Osteoblast (primary cell): Measurements from ENCODE around the gene AP4S1. TPM values are rescaled to one million over a fixed set of nuclear protein-coding genes. Genes with fewer than 3 reads are reported as not detected.

Source experiments
- DNase-seq: peaks from one replicate; pipeline ENCODE4 v3.0.0; 2011; ENCODE audit warnings: low spot score, mixed read lengths; ENCODE audit not compliant: insufficient read length; ENCODE audit errors: missing footprints
- H2AFZ ChIP-seq: 2 replicates; pipeline ENCODE4 v1.6.0; 2011; ENCODE audit warnings: mild to moderate bottlenecking, low read length
- H3K27ac ChIP-seq: 2 replicates; pipeline ENCODE4 v1.5.1; 2011; ENCODE audit warnings: mild to moderate bottlenecking, low read depth, low read length, moderate library complexity
- H3K27me3 ChIP-seq: 2 replicates; pipeline ENCODE4 v1.6.0; 2012; ENCODE audit warnings: mild to moderate bottlenecking, control low read depth, inconsistent platforms, low read length, moderate library complexity; ENCODE audit not compliant: insufficient read depth
- H3K36me3 ChIP-seq: 2 replicates; pipeline ENCODE4 v1.5.1; 2011; ENCODE audit warnings: mild to moderate bottlenecking, low read length, control low read depth, moderate library complexity; ENCODE audit not compliant: insufficient read depth
- H3K4me1 ChIP-seq: 2 replicates; pipeline ENCODE4 v1.5.1; 2011; ENCODE audit warnings: mild to moderate bottlenecking, low read length, control low read depth, moderate library complexity; ENCODE audit not compliant: insufficient read depth
- H3K4me2 ChIP-seq: 2 replicates; pipeline ENCODE4 v1.6.0; 2011; ENCODE audit warnings: mild to moderate bottlenecking, low read length; ENCODE audit not compliant: insufficient read depth
- H3K4me3 ChIP-seq: fragments of 200-600 bp; sonication (generic); 3 replicates; pipeline ENCODE4 v1.5.1; 2012; ENCODE audit warnings: mild to moderate bottlenecking, low read length, inconsistent platforms; ENCODE audit not compliant: insufficient read depth
- H3K79me2 ChIP-seq: 2 replicates; pipeline ENCODE4 v1.6.0; 2012; ENCODE audit warnings: mild to moderate bottlenecking, low read length, control low read depth, inconsistent platforms; ENCODE audit not compliant: insufficient read depth
- H3K9me3 ChIP-seq: 2 replicates; pipeline ENCODE4 v1.5.1; 2011; ENCODE audit warnings: low read depth, low read length, control low read depth
- H4K20me1 ChIP-seq: 2 replicates; pipeline ENCODE4 v1.6.0; 2012; ENCODE audit warnings: mild to moderate bottlenecking, low read length, control low read depth; ENCODE audit not compliant: insufficient read depth
- total RNA-seq: library from RNA; depleted of rRNA; stranded (reverse); fragments of >200 nt; gene quantifications from 2 replicates; pipeline ENCODE4 v1.2.3, GENCODE V29; 2012
- TF ChIP-seq, protein P1 (sequence below): IDR thresholded peaks from 2 replicates; pipeline ENCODE4 v1.5.1; 2011; ENCODE audit warnings: mild to moderate bottlenecking, low read depth, low read length, moderate library complexity; ENCODE audit errors: extremely low read depth

AP4S1 gene
- total RNA-seq, 1 donor: 5.4 TPM

DNA sequence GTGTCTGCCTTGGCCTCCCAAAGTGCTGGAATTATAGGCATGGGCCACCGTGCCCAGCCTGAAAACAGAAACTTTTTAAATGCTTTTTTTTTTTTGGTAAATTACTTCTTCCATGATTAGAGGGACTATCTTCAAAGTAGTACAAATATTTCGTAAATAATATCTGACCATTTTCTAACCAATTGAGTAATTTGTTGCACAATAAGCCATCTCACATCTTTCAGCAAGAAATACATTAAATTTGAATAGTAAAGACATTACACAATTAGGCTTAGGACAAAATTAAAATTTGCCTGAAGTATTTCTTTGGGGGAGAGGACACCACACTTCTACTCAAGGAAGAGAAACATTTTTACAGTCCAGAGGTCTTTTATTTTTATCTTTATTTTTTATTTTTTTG, 85.4 kb downstream of the AP4S1 start:
- Histone ChIP-seq H3K27me3 (no peaks in the 10 kb centered on the region), H3K4me2 (no peak overlapping the region), H2AFZ (no peak overlapping the region), H3K36me3 (peaks cover 76% of the 10 kb centered on the region), H3K79me2 (no peaks in the 10 kb centered on the region), H3K9me3 (no peaks in the 10 kb centered on the region), H3K27ac (no peak overlapping the region), H4K20me1 (no peaks in the 10 kb centered on the region), H3K4me3 (no peak overlapping the region), H3K4me1 (no peaks in the 10 kb centered on the region)
- no peak for DNase-seq
- TF ChIP-seq, protein P1, sequence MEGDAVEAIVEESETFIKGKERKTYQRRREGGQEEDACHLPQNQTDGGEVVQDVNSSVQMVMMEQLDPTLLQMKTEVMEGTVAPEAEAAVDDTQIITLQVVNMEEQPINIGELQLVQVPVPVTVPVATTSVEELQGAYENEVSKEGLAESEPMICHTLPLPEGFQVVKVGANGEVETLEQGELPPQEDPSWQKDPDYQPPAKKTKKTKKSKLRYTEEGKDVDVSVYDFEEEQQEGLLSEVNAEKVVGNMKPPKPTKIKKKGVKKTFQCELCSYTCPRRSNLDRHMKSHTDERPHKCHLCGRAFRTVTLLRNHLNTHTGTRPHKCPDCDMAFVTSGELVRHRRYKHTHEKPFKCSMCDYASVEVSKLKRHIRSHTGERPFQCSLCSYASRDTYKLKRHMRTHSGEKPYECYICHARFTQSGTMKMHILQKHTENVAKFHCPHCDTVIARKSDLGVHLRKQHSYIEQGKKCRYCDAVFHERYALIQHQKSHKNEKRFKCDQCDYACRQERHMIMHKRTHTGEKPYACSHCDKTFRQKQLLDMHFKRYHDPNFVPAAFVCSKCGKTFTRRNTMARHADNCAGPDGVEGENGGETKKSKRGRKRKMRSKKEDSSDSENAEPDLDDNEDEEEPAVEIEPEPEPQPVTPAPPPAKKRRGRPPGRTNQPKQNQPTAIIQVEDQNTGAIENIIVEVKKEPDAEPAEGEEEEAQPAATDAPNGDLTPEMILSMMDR: no peak

DNA sequence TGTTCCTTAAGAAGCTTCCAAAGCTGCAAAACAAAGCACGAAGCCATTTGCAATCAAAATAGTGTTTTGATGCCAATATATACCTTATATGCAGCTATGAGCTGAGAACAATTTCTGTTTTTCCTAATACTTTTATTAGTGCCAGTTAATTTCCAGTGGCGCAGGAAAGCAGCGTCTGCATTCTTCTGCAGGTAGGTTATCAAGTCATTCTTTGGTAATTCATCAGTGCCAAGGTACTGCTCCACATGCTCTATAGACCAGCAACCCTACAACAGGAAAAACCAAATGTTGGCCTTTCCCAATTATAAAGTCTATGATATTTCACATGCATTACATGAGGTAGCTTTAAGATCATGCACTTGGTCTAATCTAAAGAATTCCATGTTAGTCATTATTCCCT, 88.3 kb downstream of the AP4S1 start:
- no peak overlapping the region for H3K4me3 ChIP-seq
- H3K4me1 ChIP-seq: no peaks in the 10 kb centered on the region
- TF ChIP-seq, protein P1: no peak
- no peaks in the 10 kb centered on the region for H4K20me1 ChIP-seq
- no peak for DNase-seq
- H2AFZ ChIP-seq: no peak overlapping the region
- H3K9me3 ChIP-seq: no peaks in the 10 kb centered on the region
- H3K36me3 ChIP-seq: peaks cover 75% of the 10 kb centered on the region
- no peak overlapping the region for H3K4me2 ChIP-seq
- no peaks in the 10 kb centered on the region for H3K79me2 ChIP-seq
- H3K27me3 ChIP-seq: no peaks in the 10 kb centered on the region
- H3K27ac ChIP-seq: no peak overlapping the region

DNA sequence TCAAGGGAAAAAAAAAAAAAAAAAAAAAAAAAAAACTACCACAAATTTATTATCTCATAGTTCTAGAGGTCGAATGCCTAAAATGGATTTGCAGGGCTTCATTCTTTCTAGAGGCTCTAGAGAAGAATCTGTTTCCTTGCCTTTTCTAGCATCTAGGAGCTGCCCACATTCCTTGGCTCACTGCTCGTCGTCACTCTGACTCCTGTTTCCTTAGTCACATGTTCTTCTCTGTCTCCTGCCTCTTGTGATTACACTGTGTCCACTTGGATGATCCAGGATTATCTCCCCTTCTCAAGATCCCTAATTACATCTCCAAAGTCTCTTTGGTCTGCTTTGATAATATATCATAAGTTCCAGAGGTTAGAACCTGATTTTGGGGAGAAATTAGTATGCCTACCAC, 93.4 kb downstream of the AP4S1 start:
- no peaks in the 10 kb centered on the region for H3K4me1 ChIP-seq
- H3K27ac ChIP-seq: peak overlapping the region; percentile 7
- no peak for DNase-seq
- H3K4me3 ChIP-seq: no peak overlapping the region
- H3K27me3 ChIP-seq: no peaks in the 10 kb centered on the region
- TF ChIP-seq, protein P1: no peak
- no peak overlapping the region for H2AFZ ChIP-seq
- peaks cover 2% of the 10 kb centered on the region for H3K79me2 ChIP-seq
- no peak overlapping the region for H3K4me2 ChIP-seq
- no peaks in the 10 kb centered on the region for H4K20me1 ChIP-seq
- peaks cover 88% of the 10 kb centered on the region for H3K36me3 ChIP-seq
- no peaks in the 10 kb centered on the region for H3K9me3 ChIP-seq

DNA sequence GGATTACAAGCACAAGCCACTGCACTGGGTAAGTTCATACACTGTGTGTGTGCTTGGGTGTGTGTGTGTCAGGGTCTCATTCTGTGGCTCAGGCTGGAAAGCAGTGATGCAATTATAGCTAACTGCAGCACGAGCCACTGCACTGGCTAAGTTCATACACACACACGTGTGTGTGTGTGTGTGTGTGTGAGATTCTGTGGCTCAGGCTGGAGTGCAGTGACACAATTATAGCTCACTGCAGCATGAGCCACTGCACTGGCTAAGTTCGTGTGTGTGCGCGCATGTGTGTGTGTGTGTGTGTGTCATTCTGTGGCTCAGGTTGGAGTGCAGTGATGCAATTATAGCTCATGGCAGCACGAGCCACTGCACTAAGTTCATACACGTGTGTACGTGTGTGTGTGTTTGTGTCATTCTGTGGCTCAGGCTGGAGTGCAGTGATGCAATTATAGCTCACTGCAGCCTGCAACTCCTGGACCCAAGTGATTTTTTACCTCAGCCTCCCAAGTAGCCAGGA, 96.7 kb downstream of the AP4S1 start:
- Histone ChIP-seq H4K20me1 (no peaks in the 10 kb centered on the region), H3K4me3 (no peak overlapping the region), H3K4me2 (no peak overlapping the region), H2AFZ (no peak overlapping the region), H3K27ac (no peak overlapping the region), H3K36me3 (peaks cover 67% of the 10 kb centered on the region), H3K4me1 (no peaks in the 10 kb centered on the region), H3K9me3 (no peaks in the 10 kb centered on the region), H3K27me3 (no peaks in the 10 kb centered on the region), H3K79me2 (peaks cover 2% of the 10 kb centered on the region)
- DNase-seq: no peak
- TF ChIP-seq, protein P1: no peak
